Measurements from ENCODE around the gene INSR.
"Not testable (repeated sequence)": the region's sequence is repeated elsewhere in the genome, so short reads cannot be mapped to it uniquely, and the experiment has no call there.

The INSR gene

GRCh38 chr19:7195046-7195445 lies 99.2 kb downstream of the INSR start:
- no peak for DNase-seq (ENCODE audit: low spot score)

- no peak for DNase-seq (ENCODE audit: low spot score)
Observed at GRCh38 chr19:7194566-7194965, 99.6 kb downstream of the INSR start.

- DNase-seq (ENCODE audit: low spot score): no peak
Observed at GRCh38 chr19:7191946-7192691, 102.1 kb downstream of the INSR start.

- no peak for DNase-seq (ENCODE audit: low spot score)
Observed at GRCh38 chr19:7188698-7189629, 105.2 kb downstream of the INSR start.

GRCh38 chr19:7187605-7188339 lies 106.4 kb downstream of the INSR start:
- DNase-seq (ENCODE audit: low spot score): no peak

GRCh38 chr19:7182489-7182888 lies 111.7 kb downstream of the INSR start:
- DNase-seq (ENCODE audit: low spot score): no peak

- DNase-seq (ENCODE audit: low spot score): no peak
Observed at GRCh38 chr19:7179917-7180306, 114.3 kb downstream of the INSR start.

- DNase-seq (ENCODE audit: low spot score): no peak
Observed at GRCh38 chr19:7177926-7178325, 116.3 kb downstream of the INSR start.

- no peak for DNase-seq (ENCODE audit: low spot score)
Observed at GRCh38 chr19:7176792-7177191, 117.4 kb downstream of the INSR start.

- no peak for DNase-seq (ENCODE audit: low spot score)
Observed at GRCh38 chr19:7172794-7173193, 121.4 kb downstream of the INSR start.

GRCh38 chr19:7170983-7171382 lies 123.2 kb downstream of the INSR start:
- DNase-seq (ENCODE audit: low spot score): no peak

- DNase-seq (ENCODE audit: low spot score): no peak
Observed at GRCh38 chr19:7168941-7169340, 125.3 kb downstream of the INSR start.

GRCh38 chr19:7161292-7161691 lies 132.9 kb downstream of the INSR start:
- no peak for DNase-seq (ENCODE audit: low spot score)

GRCh38 chr19:7159105-7159933 lies 134.9 kb downstream of the INSR start:
- DNase-seq (ENCODE audit: low spot score): no peak

- DNase-seq (ENCODE audit: low spot score): no peak
Observed at GRCh38 chr19:7153022-7153421, 141.2 kb downstream of the INSR start.

- no peak for DNase-seq (ENCODE audit: low spot score)
Observed at GRCh38 chr19:7152568-7152967, 141.6 kb downstream of the INSR start.

- no peak for DNase-seq (ENCODE audit: low spot score)
Observed at GRCh38 chr19:7149956-7150705, 144.1 kb downstream of the INSR start.

- DNase-seq (ENCODE audit: low spot score): not testable (repeated sequence)
Observed at GRCh38 chr19:7147119-7147675, 147.0 kb downstream of the INSR start.

GRCh38 chr19:7146086-7146485 lies 148.1 kb downstream of the INSR start:
- DNase-seq (ENCODE audit: low spot score): not testable (repeated sequence)

GRCh38 chr19:7145494-7145893 lies 148.7 kb downstream of the INSR start:
- no peak for DNase-seq (ENCODE audit: low spot score)

- no peak for DNase-seq (ENCODE audit: low spot score)
Observed at GRCh38 chr19:7142771-7143170, 151.4 kb downstream of the INSR start.
